ENCODE measurements around the gene KLHDC9.

DNA sequence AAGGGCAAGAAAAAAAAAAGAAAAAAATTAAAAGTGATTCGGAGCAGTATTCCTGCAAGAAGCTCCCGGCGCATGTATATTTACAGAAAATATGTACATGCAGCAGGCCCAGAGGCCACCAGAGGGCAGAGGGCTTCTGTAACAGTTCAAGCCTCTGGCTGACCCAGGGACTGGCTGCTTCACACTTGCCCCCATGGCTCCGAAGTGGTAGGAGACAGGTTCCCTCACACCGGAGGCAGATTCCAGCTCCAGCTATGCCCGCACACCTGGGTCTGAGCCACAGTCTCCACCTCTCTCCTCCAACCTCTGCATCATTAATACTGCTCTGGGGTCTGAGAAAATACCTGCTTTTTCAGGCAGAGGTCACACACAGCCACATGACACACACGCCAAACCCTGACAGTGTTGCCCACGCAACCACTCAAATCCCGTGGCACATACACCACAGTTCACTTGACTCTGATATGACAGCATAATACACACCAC, 26.2 kb upstream of the KLHDC9 start:
- TF ChIP-seq, protein P1, sequence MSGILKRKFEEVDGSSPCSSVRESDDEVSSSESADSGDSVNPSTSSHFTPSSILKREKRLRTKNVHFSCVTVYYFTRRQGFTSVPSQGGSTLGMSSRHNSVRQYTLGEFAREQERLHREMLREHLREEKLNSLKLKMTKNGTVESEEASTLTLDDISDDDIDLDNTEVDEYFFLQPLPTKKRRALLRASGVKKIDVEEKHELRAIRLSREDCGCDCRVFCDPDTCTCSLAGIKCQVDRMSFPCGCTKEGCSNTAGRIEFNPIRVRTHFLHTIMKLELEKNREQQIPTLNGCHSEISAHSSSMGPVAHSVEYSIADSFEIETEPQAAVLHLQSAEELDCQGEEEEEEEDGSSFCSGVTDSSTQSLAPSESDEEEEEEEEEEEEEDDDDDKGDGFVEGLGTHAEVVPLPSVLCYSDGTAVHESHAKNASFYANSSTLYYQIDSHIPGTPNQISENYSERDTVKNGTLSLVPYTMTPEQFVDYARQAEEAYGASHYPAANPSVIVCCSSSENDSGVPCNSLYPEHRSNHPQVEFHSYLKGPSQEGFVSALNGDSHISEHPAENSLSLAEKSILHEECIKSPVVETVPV (CRISPR knock-in tag; IDR thresholded peaks at IDR 0.05), result no peak
- TF ChIP-seq ZFP30 (CRISPR knock-in tag; IDR thresholded peaks at IDR 0.05), result no peak
- no peak for TF ChIP-seq BACH2 (CRISPR knock-in tag; IDR thresholded peaks at IDR 0.05; ENCODE audit: borderline replicate concordance)
- TF ChIP-seq, protein P2, sequence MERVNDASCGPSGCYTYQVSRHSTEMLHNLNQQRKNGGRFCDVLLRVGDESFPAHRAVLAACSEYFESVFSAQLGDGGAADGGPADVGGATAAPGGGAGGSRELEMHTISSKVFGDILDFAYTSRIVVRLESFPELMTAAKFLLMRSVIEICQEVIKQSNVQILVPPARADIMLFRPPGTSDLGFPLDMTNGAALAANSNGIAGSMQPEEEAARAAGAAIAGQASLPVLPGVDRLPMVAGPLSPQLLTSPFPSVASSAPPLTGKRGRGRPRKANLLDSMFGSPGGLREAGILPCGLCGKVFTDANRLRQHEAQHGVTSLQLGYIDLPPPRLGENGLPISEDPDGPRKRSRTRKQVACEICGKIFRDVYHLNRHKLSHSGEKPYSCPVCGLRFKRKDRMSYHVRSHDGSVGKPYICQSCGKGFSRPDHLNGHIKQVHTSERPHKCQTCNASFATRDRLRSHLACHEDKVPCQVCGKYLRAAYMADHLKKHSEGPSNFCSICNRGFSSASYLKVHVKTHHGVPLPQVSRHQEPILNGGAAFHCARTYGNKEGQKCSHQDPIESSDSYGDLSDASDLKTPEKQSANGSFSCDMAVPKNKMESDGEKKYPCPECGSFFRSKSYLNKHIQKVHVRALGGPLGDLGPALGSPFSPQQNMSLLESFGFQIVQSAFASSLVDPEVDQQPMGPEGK (CRISPR knock-in tag; IDR thresholded peaks at IDR 0.05; ENCODE audit: borderline replicate concordance), result no peak
- TF ChIP-seq ISL1 (CRISPR knock-in tag; IDR thresholded peaks at IDR 0.05), result no peak
- no peak for TF ChIP-seq ZNF565 (CRISPR knock-in tag; conservative IDR thresholded peaks at IDR 0.05; ENCODE audit: low read depth)
- TF ChIP-seq, protein P3, sequence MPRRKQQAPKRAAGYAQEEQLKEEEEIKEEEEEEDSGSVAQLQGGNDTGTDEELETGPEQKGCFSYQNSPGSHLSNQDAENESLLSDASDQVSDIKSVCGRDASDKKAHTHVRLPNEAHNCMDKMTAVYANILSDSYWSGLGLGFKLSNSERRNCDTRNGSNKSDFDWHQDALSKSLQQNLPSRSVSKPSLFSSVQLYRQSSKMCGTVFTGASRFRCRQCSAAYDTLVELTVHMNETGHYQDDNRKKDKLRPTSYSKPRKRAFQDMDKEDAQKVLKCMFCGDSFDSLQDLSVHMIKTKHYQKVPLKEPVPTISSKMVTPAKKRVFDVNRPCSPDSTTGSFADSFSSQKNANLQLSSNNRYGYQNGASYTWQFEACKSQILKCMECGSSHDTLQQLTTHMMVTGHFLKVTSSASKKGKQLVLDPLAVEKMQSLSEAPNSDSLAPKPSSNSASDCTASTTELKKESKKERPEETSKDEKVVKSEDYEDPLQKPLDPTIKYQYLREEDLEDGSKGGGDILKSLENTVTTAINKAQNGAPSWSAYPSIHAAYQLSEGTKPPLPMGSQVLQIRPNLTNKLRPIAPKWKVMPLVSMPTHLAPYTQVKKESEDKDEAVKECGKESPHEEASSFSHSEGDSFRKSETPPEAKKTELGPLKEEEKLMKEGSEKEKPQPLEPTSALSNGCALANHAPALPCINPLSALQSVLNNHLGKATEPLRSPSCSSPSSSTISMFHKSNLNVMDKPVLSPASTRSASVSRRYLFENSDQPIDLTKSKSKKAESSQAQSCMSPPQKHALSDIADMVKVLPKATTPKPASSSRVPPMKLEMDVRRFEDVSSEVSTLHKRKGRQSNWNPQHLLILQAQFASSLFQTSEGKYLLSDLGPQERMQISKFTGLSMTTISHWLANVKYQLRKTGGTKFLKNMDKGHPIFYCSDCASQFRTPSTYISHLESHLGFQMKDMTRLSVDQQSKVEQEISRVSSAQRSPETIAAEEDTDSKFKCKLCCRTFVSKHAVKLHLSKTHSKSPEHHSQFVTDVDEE (CRISPR knock-in tag; IDR thresholded peaks at IDR 0.05), result no peak
- TF ChIP-seq, protein P4, sequence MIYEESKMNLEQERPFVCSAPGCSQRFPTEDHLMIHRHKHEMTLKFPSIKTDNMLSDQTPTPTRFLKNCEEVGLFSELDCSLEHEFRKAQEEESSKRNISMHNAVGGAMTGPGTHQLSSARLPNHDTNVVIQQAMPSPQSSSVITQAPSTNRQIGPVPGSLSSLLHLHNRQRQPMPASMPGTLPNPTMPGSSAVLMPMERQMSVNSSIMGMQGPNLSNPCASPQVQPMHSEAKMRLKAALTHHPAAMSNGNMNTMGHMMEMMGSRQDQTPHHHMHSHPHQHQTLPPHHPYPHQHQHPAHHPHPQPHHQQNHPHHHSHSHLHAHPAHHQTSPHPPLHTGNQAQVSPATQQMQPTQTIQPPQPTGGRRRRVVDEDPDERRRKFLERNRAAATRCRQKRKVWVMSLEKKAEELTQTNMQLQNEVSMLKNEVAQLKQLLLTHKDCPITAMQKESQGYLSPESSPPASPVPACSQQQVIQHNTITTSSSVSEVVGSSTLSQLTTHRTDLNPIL (CRISPR knock-in tag; IDR thresholded peaks at IDR 0.05; ENCODE audit: low read depth), result no peak
- TF ChIP-seq TCF4 (CRISPR knock-in tag; IDR thresholded peaks at IDR 0.05; ENCODE audit: borderline replicate concordance), result no peak
- TF ChIP-seq ZNF8 (CRISPR knock-in tag; IDR thresholded peaks at IDR 0.05), result no peak
- no peak for TF ChIP-seq OSR1 (CRISPR knock-in tag; IDR thresholded peaks at IDR 0.05)
- no peak for TF ChIP-seq ZNF70 (CRISPR knock-in tag; IDR thresholded peaks at IDR 0.05)

Data from SK-N-SH treated with all-trans-retinoic acid at 6 μM for 48 hours (cell line).